Suppressor macrophage treated with lipopolysaccharide for 1 hour (primary cell): ENCODE measurements around the gene SMAD1.

Experiments
- DNase-seq, 3 donors: peaks; one replicate each; pipeline ENCODE4 v3.0.0-alpha.2; 2020 to 2022

Gene SMAD1

GRCh38 chr4:145481164-145481941 is at the start of gene SMAD1:
Gene SMAD1, plus strand, starts transcription at chr4:145481853. Its CDS starts 32,761 bp downstream, at chr4:145514614.
- peak; percentile 85 to 94 (median 88) for DNase-seq

DNA sequence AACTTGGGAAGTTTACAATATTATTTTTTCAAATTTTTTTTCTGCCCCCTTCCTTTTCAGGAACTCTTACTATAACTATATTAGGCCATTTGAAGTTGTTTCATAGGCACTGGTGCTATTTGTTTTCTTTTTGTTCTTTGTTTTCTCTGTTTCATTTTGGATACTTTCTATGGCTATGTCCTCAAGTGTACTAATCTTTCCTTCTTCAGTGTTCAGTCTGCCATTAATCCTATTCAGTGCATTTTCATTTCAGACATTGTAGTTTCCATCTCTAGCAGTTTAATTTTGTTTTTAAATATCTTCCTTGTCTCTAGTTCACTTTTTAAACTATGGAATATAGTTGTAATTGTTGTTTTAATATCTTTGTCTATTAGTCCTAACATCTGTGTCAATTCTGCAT is 48.0 kb upstream of the SMAD1 start:
- DNase-seq = no peak

DNA sequence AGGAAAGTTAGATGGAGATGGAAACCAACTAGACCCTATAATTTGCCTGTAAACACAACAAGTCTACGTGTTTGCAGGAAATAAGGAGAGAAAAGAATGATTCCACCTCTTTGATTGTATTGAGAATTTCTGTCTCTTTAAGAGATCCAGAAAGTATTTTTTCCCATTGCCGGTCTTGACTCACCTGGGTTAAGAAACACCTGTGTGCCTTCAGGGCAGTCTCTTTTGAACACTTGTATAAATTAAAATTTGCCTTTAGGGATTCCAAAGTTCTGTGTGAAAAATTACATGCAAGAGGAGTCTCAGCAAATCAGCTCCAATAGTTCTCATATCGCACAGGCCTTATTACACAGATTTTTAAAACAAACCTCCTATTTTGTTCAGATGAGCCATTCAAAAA is 46.0 kb upstream of the SMAD1 start:
- no peak for DNase-seq

- no peak for DNase-seq
Measured at GRCh38 chr4:145436114-145436513, 45.5 kb upstream of the SMAD1 start.

DNA sequence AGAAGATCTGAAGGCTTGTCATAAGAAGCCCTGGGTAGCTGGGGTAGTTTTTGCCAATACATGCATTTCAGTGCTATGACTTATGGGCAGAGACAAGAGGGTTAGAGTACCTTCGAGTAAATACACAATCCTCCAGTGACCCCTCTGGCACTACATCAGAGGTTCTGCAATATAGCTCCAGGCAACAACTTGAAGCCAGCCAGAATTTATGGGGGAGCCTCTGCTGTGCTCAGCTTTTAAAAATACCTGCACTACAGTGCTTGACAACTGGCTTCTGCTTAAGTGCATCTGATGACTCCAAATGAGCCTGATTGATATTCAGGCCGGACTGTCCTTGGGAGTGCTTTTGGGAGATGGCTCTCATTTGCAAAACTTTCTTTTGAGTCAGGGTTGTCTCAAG is 44.9 kb upstream of the SMAD1 start:
- DNase-seq = no peak

DNA sequence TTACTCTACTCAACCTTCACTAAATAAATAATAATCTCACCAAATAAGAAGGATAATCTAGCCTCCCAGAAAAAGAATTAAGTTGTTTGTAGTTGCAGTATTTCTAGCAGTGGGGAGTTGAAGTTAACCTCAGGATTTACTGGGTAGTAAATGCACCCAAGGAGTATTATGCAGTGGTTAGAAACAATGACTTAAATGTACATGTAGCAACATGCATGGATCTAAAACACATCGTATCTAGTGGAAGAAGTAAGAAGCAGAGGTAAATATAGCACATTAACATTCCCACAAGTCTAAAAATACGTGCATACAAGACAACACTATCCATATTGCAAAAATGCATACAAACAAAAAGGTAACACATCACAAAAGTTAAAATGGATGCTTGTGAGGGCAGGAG is 44.2 kb upstream of the SMAD1 start:
- DNase-seq = no peak

DNA sequence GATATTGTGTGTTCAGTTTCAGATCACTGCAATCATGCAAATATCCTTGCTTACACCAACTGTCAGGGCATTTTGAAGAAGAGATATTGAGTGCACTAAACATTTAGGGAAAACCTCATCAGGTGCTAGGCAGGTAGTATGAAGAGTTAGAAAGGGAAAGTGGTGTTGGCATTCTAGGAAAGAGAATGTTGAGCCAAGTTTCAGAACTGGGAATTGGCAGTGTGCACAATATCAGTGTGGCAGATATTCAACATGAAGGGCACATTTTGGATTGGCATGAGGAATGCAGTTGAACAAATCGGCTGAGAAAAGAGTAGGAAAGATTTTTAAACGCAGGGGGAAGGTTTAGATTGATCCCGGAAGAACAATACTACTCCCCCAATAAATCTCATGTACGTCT is 43.4 kb upstream of the SMAD1 start:
- DNase-seq = no peak

DNA sequence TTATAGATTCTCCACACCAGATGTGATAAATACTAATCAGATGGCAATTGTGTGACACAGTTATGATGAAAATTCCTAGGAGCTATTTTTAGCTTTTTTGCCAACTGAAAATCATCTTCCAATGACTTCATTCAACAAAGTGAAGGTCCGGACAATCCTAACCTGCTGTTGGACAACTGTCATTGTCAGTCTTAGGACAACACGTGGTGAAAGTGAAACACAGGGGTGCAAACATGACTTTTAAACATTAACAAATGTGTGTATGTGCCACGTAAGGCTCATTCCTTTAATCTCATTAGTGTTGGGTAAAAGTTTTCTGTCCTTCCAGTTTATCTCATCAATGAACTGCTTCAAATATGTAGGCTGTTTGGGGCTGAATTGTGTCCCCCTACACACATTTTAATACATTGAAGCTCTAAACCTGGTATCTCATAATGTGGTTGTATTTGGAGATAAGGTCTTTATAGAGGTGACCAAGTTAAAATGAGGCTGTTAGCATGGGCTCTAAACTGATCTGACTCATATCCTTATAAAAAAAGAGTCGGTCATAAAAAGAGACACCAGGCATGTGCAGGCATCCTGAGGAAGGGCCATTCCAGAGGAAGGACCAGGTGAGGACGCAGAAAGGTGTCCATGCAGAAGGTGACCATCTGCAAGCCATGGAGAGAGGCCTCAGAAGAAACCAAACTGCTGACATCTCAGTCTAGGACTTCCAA is 41.2 kb upstream of the SMAD1 start:
- no peak for DNase-seq

DNA sequence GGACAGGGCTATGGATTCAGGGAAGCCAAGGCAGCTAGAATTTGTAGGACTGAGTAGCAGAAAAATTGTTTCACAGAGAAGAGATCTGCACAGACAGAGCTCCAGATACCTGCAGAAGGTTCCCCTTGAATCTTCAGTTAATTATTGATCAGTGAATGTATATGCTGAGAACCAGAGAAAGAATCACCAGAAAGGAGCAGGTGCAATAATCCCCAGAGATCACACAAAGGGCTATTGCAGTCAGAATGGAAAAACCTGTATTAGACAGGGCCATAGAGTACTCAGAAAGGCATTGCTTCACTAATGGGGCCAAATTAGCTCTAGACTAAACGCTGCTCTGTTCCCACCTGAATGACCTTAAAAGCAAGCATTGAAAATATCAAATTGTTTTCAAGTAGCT is 35.5 kb upstream of the SMAD1 start:
- no peak for DNase-seq

DNA sequence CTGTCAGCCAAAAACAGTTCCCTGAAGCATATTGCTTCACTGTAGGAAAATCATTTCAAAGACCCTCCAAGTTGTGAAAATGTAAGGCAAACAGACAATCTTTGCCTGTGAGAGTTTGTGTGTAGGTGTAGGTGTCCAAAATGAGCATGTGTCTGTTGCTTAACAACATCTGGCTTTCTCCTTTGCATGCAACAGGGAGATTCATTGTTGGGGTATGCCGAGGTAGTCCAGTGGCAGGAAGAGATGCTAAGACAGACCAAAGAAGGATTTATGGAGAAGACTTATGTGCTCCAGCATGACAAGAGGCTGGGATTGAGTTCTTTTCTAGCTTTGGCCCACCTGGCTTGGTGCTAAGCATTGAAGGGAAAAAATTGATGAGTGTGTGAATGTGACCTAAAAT is 29.8 kb upstream of the SMAD1 start:
- no peak for DNase-seq

GRCh38 chr4:145452447-145453162 is 29.0 kb upstream of the SMAD1 start:
- no peak for DNase-seq

DNA sequence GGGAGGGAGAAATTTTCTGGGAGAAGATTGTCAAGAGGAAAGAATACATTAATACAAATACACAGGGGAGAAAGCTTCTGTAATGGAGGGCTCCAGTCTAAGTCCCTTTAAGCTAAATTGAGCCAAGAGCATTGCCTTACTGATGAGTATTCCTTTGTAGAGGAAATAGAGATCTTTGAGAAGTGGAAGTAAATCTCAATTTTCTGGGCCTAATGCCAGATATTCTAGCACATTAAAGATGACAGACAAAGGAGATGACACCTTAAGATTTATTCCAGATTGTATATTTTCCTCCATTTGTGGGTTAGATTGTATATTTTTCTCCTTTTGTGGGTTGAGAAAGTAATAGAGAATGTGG is 28.5 kb upstream of the SMAD1 start:
- DNase-seq = no peak

DNA sequence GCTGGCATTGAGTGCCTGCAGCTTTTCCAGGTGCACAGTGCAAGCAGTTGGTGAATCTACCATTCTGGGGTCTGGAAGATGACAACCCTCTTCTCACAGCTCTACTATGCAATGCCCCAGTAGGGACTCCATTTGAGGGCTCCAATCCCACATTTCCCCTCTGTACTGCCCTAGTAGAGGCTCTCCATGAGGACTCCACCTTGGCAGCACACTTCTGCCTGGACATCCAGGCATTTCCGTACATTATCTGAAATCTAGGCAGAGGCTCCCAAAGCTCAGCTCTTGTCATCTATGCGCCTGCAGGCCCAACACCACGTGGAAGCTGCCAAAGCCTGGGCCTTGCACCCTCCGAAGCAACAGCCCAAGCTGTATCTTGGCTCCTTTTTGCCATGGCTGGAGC is 8.4 kb upstream of the SMAD1 start:
- DNase-seq = no peak

GRCh38 chr4:145480257-145480656 is 1.4 kb upstream of the SMAD1 start:
- peak; percentile 44 to 71 (median 63) for DNase-seq

- no peak for DNase-seq
Measured at GRCh38 chr4:145481942-145482208, 222 bp downstream of the SMAD1 start.

DNA sequence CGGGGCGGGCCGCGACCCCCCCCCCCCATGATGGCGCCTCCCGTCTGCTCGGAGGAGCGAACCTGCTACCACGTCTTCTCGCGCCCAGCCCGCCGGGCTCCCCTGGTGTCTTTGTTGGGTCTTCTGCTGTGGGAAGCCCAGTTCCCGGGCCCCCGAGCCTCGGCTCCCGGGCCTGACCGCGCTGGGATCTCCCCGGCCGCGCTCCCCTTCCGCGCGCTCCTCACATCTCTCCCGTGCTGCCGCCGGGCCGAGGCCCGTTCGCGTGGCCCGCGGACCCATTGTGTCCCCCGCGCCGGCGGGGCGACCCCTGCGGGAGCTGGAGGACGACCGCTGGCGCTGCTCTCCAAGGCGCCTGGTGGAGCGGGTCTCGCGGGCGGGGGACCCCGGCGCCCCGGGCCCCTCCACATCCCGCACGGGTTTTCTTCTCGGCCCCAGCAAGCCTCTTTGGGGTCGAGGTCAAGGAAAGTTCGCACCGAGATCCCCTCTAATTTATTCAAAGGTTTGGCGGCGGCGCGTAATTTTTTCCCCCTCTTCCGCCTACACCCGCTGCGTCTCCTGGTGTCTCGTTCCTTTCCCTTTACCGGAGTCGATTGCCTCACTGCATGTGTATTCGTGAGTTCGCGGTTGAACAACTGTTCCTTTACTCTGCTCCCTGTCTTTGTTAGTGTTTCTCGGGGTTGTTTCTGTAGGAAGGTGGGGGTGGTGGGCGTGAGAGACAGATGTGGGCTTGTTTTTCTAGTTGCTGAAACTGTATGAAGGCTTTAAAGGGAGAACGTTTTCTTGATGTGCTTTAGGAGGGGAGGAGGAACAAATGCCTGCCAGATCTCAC is 770 bp downstream of the SMAD1 start:
- peak; percentile 67 to 76 (median 76) for DNase-seq

DNA sequence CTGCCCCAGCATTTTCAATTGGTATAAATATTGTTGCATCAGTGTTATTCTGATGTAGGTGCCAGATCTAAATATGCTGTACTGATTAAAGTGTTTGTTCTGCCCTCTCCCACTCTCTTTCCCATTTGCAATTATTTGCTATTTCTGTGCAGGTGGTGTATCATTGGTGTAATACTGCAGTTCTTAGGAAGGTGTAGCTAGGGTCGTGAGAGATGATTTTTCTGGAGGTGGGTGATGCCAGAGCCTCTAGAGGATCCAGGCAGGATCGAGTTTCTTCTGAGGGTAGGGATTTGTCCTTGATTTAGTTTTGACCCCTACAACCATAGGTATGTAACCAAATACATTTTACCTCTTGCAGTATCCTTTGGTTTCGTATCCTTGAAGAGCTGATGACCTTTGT is 1.9 kb downstream of the SMAD1 start:
- no peak for DNase-seq

- DNase-seq = no peak
Measured at GRCh38 chr4:145484225-145484846, 2.7 kb downstream of the SMAD1 start.

DNA sequence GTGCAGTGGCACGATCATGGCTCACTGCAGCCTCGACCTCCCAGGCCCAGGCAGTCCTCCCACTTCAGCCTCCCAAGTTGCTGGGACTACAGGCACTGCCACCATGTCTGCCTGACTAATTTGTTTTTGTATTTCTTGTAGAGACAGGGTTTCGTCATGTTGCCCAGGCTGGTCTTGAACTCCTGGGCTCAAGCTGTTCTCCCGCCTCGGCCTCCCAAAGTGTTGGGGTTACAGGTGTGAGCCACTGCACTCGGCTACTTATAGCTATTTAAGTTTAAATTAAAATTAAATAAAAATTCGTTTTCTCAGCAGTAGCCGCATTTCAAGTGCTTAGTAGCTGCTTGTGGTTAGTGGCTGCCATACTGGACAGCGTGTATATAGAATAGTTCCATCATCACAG is 3.5 kb downstream of the SMAD1 start:
- DNase-seq = no peak

DNA sequence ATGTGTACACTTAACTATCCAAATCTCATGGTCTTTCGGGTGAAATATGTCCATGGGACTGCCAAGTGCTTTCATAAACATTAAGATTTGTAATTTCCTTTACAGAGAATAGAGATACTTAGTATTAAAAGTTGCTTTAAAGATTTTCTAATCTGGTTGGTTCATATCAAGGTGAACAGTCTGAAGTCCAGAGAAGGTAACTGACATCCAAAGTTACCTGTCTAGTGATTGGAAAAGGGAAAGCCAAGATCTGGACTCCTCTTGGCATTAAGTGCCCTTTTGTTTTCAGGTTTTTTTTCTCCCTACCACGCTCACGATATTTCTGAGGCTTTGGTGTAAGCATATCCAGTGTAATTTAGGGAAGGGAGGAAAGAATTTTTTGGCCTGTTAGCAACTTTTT is 5.0 kb downstream of the SMAD1 start:
- no peak for DNase-seq

GRCh38 chr4:145487631-145488030 is 6.0 kb downstream of the SMAD1 start:
- DNase-seq = peak; percentile 56 to 84 (median 73)

GRCh38 chr4:145488310-145488709 is 6.7 kb downstream of the SMAD1 start:
- DNase-seq = no peak

DNA sequence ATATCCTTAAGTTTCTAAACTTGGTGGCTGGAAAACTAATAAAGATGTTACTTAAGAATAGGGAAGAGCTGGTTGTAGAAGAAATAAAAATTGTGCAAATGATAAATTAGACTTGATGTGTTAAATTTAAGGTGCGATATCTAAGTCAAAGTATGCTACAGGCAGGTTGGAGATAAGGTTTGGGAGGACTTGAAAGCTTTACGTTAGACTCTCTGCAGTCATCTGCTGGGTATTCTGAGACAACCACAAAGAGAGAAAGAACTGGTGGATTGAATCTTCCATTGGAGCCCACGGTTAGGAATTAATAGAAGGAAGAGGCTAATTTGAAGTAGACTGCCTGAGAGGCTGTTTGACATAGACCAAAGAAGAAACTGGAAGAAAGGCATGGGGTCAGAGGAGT is 7.9 kb downstream of the SMAD1 start:
- no peak for DNase-seq
